NCI-H2081 treated with DMSO at 0.1 percent for 48 hours (cell line): ENCODE results near the gene PCSK6.

Experiments used
- DNase-seq: peaks from one replicate; lab custom pipeline; 2025; lab: John Stamatoyannopoulos, UW

Gene PCSK6

DNA sequence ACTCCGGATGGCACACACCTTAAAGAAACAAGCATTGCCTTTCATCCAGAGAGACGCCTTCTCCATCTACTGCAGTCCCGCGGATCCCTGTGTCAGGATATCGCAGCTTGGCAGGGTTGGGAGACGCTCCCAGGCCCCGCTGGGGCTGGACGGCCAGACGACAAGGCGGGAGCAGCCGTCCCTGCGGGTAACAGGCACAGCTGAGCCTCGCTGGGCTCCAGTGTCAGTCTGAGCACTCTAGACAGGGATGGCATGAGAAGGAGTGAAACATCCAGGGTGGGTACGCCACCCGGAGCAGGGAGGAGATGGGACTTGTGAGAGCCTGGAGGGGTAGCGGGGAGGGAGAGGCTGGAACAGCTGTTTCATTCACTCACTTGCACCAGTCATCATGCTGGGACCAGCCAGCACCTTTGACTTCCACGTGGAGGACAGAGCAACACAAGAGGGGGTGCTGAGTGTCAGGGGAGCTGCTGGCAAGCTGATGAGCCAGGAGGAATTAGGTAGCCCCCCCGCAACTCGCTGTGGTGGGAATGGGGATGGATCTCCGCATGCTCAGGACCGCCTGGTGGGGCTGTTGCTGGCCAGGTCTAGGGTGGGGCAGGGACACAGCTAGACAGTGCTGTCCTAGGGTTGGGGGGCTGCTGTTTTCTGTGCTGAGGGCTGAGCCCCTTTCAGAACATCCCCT, 162.9 kb downstream of the PCSK6 start:
- DNase-seq = no peak

DNA sequence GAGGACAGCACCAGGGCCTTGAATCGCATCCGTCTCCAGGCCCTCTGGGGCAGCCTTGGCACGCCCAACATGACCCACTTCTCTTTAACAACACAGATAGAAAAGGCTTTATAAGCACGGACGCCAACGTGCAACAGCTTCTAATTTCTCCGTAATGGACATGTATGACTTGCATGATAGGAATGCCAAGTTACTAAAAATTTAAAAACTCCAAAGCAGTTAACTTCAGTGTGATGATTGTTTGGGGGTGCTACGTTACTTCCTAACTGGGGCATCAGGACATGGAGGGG, 163.5 kb downstream of the PCSK6 start:
- no peak for DNase-seq

DNA sequence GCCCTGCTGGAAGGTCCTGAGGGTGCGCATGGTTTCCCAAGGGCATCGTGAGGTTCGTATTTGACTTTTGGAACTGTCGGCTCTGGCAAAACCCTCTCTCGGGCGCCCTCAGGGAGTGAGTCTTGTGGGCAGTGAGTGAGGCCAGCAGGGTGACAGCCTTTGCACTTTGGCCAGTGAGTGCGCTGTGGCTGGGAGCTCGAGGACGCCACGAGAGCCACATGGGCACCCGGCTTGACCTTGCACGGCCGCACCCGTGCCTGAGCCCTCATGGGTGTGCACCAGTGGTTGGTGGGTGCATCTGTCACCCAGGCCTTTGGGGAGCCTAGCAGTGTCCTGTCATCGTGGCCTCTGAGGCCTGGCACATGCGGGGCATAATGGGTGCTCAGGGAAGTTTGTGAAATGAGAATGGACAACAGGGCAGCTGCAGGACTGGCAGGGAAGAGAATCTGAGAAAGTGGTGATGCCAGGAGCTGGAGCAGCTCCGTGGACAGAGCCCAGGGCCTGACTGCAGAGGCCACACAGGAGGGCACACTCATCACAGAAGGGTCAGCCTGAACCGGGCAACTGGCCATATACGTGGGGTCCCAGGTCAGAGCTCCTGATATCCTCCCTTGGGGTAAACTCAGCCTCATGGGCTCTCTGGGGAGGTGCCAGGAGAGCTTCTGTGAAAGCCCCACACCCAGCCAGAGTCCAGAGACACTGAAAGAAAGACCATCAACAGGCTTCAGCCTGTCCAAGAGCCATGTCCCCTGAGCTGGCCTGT, 164.1 kb downstream of the PCSK6 start:
- no peak for DNase-seq

DNA sequence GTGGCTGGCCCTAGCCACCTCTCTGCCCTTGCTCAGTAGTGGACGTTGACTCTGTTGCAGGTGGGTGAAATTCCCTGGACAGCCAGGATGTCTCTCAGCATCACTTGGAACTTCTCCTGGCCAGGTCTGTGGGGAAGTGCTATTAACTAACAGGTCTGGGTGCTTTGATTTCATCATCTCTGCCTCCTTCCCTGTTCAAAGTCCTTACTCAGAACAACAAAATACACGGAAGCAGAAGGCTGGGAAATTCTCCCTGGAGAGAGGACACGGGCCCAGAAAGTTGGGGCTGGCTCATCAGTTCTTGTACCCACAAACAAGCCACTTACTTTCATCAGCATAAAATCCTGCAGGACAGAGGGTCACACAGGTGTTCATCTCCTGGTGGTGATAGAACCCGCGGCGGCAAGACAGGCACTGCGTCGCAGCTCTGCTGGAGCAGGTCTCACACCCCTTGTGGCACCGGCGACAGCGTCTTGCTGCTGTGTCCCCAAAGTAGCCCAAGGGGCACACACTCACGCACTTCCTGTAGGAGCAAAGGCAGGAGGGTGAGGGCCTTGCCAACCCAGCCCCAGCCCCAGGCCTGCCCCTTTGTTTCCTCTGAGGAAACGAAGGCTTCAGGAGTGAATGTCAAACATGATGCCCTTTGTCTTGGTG, 164.9 kb downstream of the PCSK6 start:
- no peak for DNase-seq

DNA sequence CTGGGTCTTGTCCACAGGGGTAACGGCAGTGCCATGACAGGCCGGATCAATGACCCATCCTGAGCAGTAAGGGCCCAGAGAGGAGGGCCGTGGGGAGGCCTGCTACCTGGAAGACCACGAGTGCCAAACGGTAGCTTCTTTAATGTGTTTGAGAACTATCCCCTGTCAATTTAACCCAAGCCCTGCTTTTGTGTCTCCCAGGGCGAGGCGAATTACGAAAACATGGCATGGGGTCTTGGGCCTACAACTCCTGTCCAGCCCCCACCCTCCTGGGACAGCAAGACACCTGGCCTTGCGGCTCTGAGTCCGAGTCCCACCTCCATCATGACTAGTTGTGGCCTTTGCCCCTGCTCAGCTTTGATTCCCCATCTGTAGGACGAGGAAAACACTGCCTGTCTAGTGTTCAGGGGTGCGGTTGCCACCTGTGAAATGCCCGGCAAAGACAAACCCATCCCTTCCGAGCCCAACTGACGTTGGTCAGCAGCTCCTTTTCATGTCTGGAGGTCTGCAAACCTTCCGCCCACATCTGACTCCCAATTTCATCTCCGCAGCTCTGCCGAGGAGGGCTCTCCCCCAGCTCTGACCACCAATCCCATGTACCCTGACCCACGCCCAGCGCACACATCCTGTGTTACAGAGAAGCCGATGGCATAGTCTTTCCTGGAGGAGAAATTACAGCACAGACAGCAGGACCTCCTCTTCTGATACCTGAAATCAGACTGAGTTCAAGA, 165.5 kb downstream of the PCSK6 start:
- no peak for DNase-seq

DNA sequence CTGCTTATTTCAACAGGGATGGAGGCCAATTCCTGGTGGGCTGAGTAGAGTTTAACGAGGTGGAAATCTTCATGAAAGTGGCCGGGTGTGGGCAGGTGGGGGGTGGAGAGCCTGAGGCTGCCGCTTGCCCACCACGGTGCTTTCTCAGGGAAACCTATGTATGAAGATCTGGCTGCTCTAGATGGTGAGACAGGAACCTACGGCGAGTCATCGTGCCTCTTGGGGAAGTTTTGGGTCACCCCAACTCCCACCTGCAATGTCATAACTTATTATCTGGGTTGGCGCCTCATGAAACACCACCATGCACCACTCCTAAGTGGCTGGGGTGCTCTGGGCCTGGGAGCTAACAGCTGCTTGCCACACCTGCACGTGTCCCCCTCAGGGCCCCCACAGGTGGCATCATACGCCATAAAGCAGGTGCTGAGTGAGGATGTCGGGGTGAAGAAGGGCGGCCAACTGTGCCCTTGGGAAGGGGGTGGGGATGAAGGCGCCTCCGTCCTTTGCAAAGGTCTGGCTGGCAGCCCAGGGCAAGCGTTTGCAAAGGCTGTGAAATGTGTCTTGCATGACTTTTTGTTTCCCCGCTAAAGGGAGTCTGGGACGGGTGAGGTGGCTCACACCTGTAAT, 166.5 kb downstream of the PCSK6 start:
- no peak for DNase-seq

DNA sequence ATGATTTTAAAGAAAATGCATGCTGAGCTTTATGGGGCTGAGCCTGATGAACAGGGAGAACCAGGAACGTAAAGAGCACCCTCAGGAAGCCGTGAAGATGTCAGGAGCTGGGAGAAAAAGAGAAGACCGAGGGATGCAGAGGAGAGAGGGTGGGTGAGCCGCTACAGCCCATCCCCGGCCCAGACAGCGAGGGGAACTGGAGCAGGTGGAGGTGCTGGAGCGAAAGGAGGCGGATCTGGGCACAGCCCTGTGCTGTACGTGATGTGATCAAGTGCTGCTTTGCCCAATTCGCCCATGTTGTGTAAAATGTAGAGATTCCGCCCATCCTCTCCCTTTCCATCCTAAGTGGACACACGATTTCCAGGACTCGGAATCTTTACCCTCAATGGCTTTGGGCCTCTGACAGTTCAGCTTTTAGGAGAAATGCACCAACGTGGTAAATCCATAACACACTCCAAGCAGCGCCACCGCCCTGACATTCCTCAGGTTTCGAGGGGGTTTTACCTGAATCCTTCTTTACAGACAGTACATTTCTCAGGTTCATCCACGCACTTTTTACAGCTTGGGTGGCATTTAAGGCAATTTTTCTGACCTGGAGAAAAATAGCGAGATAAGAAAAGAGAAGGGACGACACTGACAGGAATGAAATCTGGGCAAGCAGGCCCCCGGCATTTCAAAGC, 167.4 kb downstream of the PCSK6 start:
- DNase-seq = no peak

DNA sequence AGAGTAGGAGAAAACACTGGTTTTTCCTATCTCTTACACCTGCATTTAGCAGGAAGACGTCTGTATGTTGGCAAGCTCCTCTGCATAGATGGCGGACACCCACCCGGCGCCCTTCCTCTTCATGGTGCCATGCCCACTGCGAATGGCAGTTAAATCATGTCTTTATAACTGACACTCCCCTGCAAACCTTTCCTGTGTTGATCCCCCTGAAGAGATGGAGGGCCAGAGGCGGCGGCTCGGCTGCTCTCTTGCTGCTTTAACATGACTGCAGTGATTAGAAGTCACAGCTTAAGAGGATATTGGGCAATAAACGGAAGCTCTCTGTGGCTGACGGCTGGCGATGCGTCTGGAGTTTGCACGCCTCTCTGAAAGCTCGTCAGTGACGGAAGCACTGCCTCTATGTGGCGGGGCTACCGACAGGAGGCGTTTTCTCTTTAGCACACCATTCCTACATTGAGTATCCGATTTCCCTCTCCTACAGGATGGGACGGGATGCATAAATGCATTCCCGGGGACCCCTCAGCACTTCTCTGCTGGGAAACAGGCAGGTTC, 168.9 kb downstream of the PCSK6 start:
- no peak for DNase-seq

DNA sequence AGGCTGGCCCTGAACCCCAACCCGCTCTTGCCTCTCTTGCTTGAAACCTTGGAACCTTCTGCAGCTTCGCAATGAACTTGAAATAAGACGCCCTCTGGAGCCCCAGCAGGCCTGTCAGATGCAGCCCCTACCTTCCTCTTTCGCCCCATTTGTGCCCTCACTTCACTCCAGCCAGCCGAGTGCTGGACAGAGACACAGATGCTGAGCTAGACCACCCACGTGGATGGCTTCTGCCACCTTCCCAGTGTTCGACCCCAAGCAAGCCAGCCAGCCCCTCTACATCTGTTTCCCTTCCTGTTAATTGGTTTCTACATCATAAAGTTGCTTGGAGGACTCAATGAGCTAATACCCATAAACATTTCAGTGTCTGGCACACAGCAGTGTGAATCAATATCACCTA, 170.7 kb downstream of the PCSK6 start:
- no peak for DNase-seq

DNA sequence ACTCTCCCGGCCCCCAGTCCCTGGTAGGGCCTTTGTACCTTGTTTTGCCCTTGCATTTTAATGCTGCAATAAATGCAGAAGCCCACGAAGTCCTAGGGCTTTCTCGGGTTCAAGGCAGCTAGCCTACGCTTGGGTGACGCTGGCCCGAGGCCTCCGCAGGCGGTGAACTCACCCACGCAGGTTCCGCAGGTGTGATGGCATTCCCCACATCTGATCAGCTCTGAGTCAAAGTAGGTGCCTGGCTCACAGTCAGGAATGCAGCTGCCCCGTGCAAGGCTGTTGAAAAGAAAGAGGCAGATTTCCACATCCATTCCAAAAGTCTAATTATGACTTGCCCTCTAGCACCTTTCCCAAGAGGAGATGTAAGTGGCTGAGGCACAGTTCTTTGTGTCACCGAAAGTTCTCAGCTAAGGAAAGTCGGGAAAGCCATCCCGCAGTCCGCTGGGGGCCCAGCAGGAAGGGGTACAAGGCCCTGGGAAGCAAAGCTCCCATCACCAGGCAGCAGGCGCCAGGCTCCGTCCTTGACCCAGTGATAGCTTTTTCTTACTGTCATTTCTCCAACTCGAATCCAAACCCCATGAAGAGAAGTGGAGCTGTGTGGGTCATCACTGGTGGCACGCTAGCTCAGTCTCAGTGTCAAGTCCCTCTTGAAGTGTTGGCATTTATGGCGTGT, 171.2 kb downstream of the PCSK6 start:
- DNase-seq = no peak

DNA sequence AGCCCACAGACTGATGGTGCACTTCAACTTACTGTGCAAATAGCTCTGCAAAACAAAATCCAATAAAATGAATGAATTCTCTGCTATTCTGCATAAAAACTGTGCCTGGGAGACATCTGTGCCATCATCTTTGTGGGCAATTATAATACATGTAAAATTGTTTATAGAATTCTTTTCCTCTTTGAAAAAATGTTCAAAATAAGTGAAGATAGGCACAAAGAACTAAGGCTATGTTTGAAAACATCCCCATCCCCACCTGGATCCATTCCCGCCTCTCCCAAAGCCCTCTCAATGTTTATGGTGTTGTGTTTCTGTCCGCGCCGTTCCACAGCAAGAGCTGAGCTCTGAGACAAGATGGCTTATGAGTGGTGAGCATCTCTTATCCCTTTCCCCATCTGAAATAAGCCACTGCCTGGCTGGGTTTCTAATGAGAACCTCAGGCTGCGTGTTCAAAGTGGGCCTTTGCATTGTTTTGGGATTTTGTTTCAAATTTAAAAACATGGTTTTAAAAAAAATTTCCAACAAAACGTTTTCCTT, 172.1 kb downstream of the PCSK6 start:
- DNase-seq = no peak

DNA sequence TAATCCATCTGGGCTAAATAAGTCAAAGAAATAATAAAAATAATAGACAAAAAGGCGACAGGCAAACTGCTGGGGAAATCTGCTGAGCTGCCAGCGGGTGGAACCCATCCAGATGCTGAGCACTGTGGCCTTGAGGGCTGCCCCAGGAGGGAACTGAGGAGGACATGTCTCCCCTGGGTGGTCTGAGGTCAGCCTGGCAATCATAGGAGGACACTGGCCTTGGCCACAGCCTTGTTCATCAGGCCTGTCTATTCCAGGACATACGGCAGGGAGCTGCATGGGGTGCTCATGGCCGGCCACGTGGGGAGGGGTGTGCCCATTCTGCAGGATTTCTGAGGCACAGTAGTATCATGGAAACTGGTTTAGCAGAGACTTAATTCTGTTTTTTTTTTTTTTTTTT, 173.0 kb downstream of the PCSK6 start:
- no peak for DNase-seq

DNA sequence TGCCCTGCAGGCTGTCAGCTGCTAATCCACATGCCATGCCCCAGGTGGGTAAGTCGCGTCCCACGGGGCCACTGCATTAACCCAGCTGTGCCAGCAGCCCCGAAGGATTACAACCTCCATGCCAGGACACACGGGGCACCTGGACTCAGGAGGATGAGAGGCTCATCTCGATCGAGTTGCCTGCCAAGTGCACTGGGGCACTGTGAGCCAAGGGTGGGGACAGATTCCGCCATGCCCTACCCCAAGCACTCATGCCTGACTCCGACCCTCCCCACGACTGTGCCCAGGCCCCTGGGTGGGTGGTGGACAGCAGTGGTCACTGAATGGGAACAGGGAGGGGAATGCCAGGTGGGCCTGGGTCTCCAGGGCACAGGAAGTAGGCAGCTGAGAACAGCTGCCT, 173.8 kb downstream of the PCSK6 start:
- DNase-seq = no peak

DNA sequence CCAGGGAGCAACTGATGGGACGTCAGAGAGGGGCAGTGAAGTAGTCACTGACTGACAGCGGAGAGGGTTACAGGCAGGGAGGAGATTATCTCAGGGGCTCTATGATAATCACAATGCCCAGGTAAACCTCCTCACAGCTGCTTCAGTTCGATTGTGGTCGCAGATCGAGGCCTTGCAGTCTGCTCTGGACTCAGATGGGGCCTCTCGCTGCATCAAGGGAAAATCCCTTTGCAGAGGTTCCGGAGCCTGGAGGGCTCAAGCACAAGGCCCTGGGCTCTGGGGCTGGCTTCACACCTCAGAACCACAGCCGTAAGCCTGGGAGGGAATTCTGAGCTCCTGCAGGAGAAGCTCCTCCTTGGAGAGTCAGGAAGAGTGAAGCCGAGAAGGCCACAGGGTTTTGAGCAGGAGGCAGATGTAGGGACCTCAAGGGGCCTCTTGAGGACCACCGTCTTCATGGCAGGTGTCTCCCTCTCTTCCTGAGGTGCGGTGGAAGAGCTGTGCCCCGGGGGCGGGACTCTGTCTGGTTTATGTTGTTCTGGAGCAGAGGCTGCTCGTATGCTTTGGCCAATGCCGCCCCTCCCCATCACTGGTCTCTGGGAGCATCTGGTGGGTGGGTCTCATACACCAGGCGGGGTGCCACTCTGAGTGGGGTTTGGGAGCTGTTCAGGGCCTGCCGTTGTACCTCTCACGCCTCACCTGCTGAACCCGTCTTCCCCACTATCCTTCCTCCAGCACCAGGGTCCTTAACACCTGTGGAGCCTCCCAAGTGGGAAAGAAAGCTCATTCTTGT, 175.0 kb downstream of the PCSK6 start:
- DNase-seq = no peak

DNA sequence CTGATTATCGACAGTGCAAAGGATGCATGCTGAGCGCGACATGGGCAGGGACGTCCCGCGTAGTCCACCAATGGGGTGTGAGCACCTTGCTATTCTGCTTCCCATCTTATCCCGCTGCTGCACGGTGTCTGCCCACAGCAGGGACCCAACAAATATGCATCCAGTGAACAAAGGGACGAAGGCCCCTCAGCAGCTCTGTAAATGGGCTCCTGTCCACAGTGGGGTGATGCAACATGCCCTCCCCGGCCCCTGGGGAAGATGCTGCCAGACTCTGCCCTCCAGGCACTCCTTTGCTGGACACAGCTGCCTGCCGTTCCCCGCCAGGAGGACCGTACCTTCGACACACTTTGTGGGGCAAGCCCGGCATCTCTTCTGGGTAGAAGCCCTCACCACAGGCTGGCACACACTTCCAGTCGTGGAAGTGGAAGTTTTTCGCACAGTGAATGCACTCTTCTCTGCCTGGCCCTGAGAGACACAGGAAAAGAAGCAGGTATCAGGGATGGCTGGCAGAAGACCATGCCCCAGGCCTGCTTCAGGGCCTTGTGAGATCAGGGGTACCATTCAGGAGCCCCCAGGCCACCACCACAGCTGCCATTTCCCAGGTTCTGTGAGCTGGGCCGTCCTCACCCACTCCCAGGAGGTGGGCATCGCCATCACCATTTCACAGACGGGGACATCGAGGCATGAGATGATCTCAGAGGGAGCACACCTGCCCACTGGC, 176.3 kb downstream of the PCSK6 start:
- no peak for DNase-seq

DNA sequence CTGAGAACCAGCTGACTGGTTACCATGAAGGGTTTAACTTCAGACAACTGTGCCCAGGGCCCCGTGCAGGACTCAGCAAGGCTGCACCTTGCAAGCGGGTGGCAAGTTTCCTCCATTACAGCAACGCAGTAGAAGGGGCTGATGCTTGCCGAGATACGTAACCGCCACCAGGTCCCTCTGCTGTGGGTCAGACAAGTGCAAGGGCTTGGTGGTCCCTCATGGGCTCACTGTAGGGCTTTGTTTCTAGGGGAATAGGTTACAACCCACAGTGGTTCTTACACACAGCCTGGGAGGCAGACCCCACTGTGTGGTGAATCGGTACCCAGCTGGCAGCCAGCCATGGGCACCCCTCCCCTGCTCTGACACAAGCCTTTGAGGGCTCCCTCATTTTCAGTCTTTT, 179.0 kb downstream of the PCSK6 start:
- DNase-seq = no peak

DNA sequence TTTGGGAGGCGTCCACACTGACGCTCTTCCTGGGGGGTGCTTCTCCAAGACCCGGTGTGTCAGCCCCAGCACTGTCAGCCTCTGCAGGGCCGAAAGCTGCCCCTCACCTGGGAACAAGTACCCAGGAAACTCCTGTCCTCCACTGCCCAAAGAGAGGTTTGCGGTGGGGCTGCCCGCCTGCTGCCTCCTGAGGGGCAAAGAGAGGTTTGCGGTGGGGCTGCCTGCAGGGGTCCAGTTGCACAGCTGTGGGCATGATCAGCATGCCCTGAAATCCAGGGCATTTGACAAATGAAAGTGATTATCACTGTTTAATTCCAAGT, 179.4 kb downstream of the PCSK6 start:
- no peak for DNase-seq

DNA sequence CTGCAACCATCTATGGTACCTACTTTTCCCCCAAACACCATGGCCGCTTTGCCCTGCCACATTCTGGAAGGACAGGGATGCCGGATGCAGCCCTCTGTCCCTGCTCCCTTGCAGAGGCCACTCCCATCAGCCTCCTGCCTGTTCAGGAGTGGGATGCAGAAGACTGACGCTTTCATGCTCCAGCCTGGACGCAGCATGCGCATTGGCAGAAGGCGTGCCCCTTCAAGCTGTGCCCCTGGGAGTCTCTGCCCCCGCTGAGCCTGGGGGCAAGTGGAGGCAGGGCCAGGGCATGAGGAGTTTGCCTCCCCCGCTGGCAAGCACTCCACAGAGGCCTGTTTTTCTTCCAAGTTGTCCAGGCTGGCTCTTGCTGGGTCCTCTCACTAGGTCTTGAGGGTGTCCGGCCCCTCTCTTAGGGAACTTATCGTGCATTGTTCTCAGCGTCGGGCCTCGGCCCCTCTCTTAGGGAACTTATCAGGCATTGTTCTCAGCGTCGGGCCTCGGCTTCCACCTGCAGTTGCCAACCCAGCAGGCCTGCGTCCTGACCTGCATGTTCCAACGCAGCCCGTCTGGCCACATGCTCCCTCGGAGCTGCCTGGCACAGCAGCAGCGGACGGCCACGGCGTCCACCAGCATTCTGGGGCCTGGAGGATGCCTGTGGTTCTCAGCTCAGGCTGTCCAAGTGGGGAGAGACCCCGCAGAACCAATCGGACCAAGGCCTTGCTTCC, 179.9 kb downstream of the PCSK6 start:
- DNase-seq = no peak
